CD4-positive, alpha-beta memory T cell (primary cell): Measurements from ENCODE around the gene DYTN. TPM values are rescaled to one million over a fixed set of nuclear protein-coding genes. Genes with fewer than 3 reads are reported as not detected.

Experiments used
- CTCF ChIA-PET: fragments of 350-600 bp; sonication (Branson Sonifier 250); formaldehyde crosslinking; loops from one replicate; lab custom pipeline; 2021; ENCODE audit warnings: inconsistent platforms; ENCODE audit not compliant: partially characterized antibody; lab: Charles Lee
- POLR2A ChIA-PET: fragments of 350-600 bp; sonication (Branson Sonifier 250); formaldehyde crosslinking; loops from one replicate; lab custom pipeline; 2021; ENCODE audit not compliant: partially characterized antibody; lab: Charles Lee
- DNase-seq, 5 donors: peaks; one replicate each; pipeline versions ENCODE4 v3.0.0 to v3.0.0-alpha.2; 2020 to 2022; ENCODE audit warnings: mixed read lengths in 1 of 5
- H3K27ac ChIP-seq: one replicate; pipeline ENCODE4 v1.7.0; 2013; ENCODE audit warnings: low read depth, low read length
- H3K27me3 ChIP-seq: 2 replicates; pipeline ENCODE4 v1.7.0; 2013; ENCODE audit warnings: mild to moderate bottlenecking, low read length, moderate library complexity; ENCODE audit not compliant: insufficient read depth
- H3K36me3 ChIP-seq: 2 replicates; pipeline ENCODE4 v1.7.0; 2013; ENCODE audit warnings: mild to moderate bottlenecking, low read length, moderate library complexity; ENCODE audit not compliant: insufficient read depth
- H3K4me1 ChIP-seq: 2 replicates; pipeline ENCODE4 v1.7.0; 2013; ENCODE audit warnings: mild to moderate bottlenecking, low read length, moderate library complexity; ENCODE audit not compliant: insufficient read depth
- H3K4me3 ChIP-seq, 2 donors: one replicate each; pipeline ENCODE4 v1.7.0; 2013; ENCODE audit warnings: low read length in 2 of 2, mild to moderate bottlenecking in 1 of 2
- H3K9me3 ChIP-seq, 2 donors: one replicate each; pipeline ENCODE4 v1.7.0; 2013; ENCODE audit warnings: low read length in 2 of 2, control low read depth in 1 of 2; ENCODE audit not compliant: control insufficient read depth in 1 of 2
- H3K27ac Mint-ChIP-seq, 7 donors: one replicate each; pipeline ENCODE4 v1.8.0; 2020 to 2021; ENCODE audit warnings: mixed read lengths in 7 of 7, mild to moderate bottlenecking in 6 of 7, inconsistent platforms in 3 of 7, moderate library complexity in 3 of 7
- H3K27me3 Mint-ChIP-seq, 2 donors: one replicate each; pipeline ENCODE4 v1.8.0; 2020 to 2021; ENCODE audit warnings: mixed read lengths in 2 of 2
- H3K36me3 Mint-ChIP-seq, 2 donors: one replicate each; pipeline ENCODE4 v1.8.0; 2020 to 2021; ENCODE audit warnings: mixed read lengths in 2 of 2, inconsistent platforms in 1 of 2, mild to moderate bottlenecking in 1 of 2
- H3K4me1 Mint-ChIP-seq, 4 donors: one replicate each; pipeline ENCODE4 v1.8.0; 2020 to 2021; ENCODE audit warnings: mixed read lengths in 4 of 4, mild to moderate bottlenecking in 1 of 4
- H3K4me3 Mint-ChIP-seq, 8 donors: one replicate each; pipeline ENCODE4 v1.8.0; 2020 to 2021; ENCODE audit warnings: mixed read lengths in 8 of 8, mild to moderate bottlenecking in 7 of 8, moderate library complexity in 6 of 8, inconsistent platforms in 3 of 8
- H3K9me3 Mint-ChIP-seq, 8 donors: one replicate each; pipeline ENCODE4 v1.8.0; 2020 to 2021; ENCODE audit warnings: mixed read lengths in 8 of 8, mild to moderate bottlenecking in 5 of 8, inconsistent platforms in 3 of 8, moderate library complexity in 1 of 8
- intact Hi-C: fragments of 100-400 bp; cut with micrococcal nuclease; formaldehyde crosslinking; loops from one replicate; pipeline ENCODE4 v1.15.1; 2023
- polyA plus RNA-seq, 2 donors: library from polyadenylated mRNA; unstranded; fragments of 300-500 nt; fragmentation: Illumina TruSeq; gene quantifications; one replicate each; pipeline ENCODE4 v1.2.3, GENCODE V29; 2021
- total RNA-seq, 2 experiments: library from RNA; stranded (reverse); gene quantifications; one replicate each; pipeline ENCODE4 v1.2.3, GENCODE V29; 2021

Gene DYTN
- total and polyA plus RNA-seq, 4 experiments from 2014 or later, result not detected

DNA sequence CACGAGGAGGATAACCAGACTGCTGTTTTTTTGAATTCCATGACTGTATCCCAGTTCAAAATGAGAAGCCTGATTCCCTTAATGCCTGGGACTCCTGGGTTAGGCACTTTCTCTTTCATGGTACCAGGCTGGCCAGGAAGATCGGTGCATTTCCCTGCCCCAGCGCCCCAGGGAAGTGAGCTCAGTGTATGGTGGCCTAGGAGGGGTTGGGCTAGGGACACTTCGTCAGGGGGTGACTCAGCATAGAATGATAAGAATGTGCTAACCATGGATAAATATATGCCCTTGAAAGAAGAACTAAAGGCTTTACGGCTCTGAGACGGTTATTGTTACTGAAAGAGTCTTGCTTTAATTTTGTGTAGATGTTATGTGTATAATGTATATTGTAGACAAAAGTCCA lies 103.4 kb downstream of the DYTN start:
- Mint-ChIP-seq H3K27ac (no peak overlapping the region), H3K27me3 (peaks cover 2% of the 10 kb centered on the region in 2 donors), H3K4me3 (no peak overlapping the region), H3K9me3 (no peaks in the 10 kb centered on the region), H3K36me3 (peaks cover 0 to 3% of the 10 kb centered on the region in 2 donors), H3K4me1 (peaks cover 0 to 3% (median 2%) of the 10 kb centered on the region in 4 donors)
- no peak overlapping the region for H3K27ac ChIP-seq
- no peaks in the 10 kb centered on the region for H3K36me3 ChIP-seq
- POLR2A ChIA-PET, result no interaction called here
- DNase-seq, result no peak
- CTCF ChIA-PET, result interaction anchor here (1.6 kb wide), 1 partner anchor 10 kb away, joined by 5 read pairs; no protein-coding TSS in a partner anchor
- no peaks in the 10 kb centered on the region for H3K4me1 ChIP-seq
- intact Hi-C loops, result no loop called here
- H3K9me3 ChIP-seq, result no peaks in the 10 kb centered on the region
- no peaks in the 10 kb centered on the region for H3K27me3 ChIP-seq
- no peak overlapping the region for H3K4me3 ChIP-seq

- CTCF ChIA-PET, result no interaction called here
- H3K9me3 Mint-ChIP-seq, result no peaks in the 10 kb centered on the region
- no peak overlapping the region for H3K4me3 Mint-ChIP-seq
- Histone ChIP-seq H3K27me3 (no peaks in the 10 kb centered on the region), H3K4me3 (no peak overlapping the region), H3K9me3 (no peaks in the 10 kb centered on the region), H3K36me3 (no peaks in the 10 kb centered on the region), H3K4me1 (no peaks in the 10 kb centered on the region), H3K27ac (no peak overlapping the region)
- intact Hi-C loops, result no loop called here
- H3K27ac Mint-ChIP-seq, result no peak overlapping the region
- peaks cover 0 to 3% of the 10 kb centered on the region in 2 donors for H3K36me3 Mint-ChIP-seq
- no peak for DNase-seq
- H3K27me3 Mint-ChIP-seq, result peaks cover 0 to 2% of the 10 kb centered on the region in 2 donors
- POLR2A ChIA-PET, result no interaction called here
- peaks cover 0 to 8% (median 4%) of the 10 kb centered on the region in 4 donors for H3K4me1 Mint-ChIP-seq
These were observed 106.5 kb downstream of the DYTN start for GRCh38 chr2:206611736-206612135.

DNA sequence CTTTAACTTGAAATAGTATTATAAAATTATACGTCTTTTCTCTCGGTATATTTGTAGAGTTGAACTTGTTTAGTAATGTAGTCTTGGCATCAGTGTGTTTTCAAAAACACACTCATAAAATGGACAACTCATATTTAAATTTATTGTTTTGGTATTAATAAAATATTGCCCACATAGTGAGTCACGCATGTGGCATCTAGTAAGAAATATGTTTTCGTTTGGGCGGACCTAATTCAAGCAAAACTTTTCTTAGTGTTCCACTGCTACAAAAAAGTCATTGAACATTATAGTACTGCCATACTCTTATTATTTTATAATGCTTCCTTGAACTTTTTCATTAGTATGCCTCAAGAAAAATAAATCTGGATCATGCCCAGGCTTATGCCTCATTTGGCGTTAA lies 107.0 kb downstream of the DYTN start:
- H3K4me1 Mint-ChIP-seq, result peaks cover 0 to 8% (median 4%) of the 10 kb centered on the region in 4 donors
- peaks cover 0 to 3% of the 10 kb centered on the region in 2 donors for H3K36me3 Mint-ChIP-seq
- no peaks in the 10 kb centered on the region for H3K36me3 ChIP-seq
- peaks cover 0 to 2% of the 10 kb centered on the region in 2 donors for H3K27me3 Mint-ChIP-seq
- CTCF ChIA-PET, result no interaction called here
- no peak overlapping the region for H3K4me3 Mint-ChIP-seq
- no peak for DNase-seq
- H3K27ac Mint-ChIP-seq, result no peak overlapping the region
- intact Hi-C loops, result no loop called here
- H3K4me1 ChIP-seq, result no peaks in the 10 kb centered on the region
- no peaks in the 10 kb centered on the region for H3K9me3 Mint-ChIP-seq
- H3K9me3 ChIP-seq, result no peaks in the 10 kb centered on the region
- POLR2A ChIA-PET, result no interaction called here
- H3K27ac ChIP-seq, result no peak overlapping the region
- H3K4me3 ChIP-seq, result no peak overlapping the region
- no peaks in the 10 kb centered on the region for H3K27me3 ChIP-seq

GRCh38 chr2:206610451-206610850 lies 107.7 kb downstream of the DYTN start:
- peaks cover 0 to 3% of the 10 kb centered on the region in 2 donors for H3K36me3 Mint-ChIP-seq

GRCh38 chr2:206603243-206603642 lies 115.0 kb downstream of the DYTN start:
- intact Hi-C loops, result no loop called here
- no peak overlapping the region for H3K4me3 ChIP-seq
- DNase-seq, result no peak
- Mint-ChIP-seq H3K4me1 (peaks cover 5 to 6% (median 5%) of the 10 kb centered on the region in 4 donors), H3K9me3 (no peaks in the 10 kb centered on the region), H3K4me3 (no peak overlapping the region), H3K36me3 (no peaks in the 10 kb centered on the region), H3K27ac (no peak overlapping the region), H3K27me3 (peaks cover 0 to 3% of the 10 kb centered on the region in 2 donors)
- no peak overlapping the region for H3K27ac ChIP-seq
- POLR2A ChIA-PET, result no interaction called here
- no peaks in the 10 kb centered on the region for H3K36me3 ChIP-seq
- H3K27me3 ChIP-seq, result no peaks in the 10 kb centered on the region
- H3K4me1 ChIP-seq, result no peaks in the 10 kb centered on the region
- no peaks in the 10 kb centered on the region for H3K9me3 ChIP-seq
- CTCF ChIA-PET, result no interaction called here

More at GRCh38 chr2:206610451-206610850, 107.7 kb downstream of the DYTN start:
- ChIA-PET POLR2A (no interaction called here), CTCF (no interaction called here)
- no peaks in the 10 kb centered on the region for H3K4me1 ChIP-seq
- H3K27me3 ChIP-seq, result no peaks in the 10 kb centered on the region
- H3K4me3 ChIP-seq, result no peak overlapping the region
- Mint-ChIP-seq H3K27ac (no peak overlapping the region), H3K27me3 (peaks cover 0 to 2% of the 10 kb centered on the region in 2 donors), H3K4me1 (peaks cover 0 to 8% (median 4%) of the 10 kb centered on the region in 4 donors), H3K9me3 (no peaks in the 10 kb centered on the region), H3K4me3 (no peak overlapping the region)
- H3K36me3 ChIP-seq, result no peaks in the 10 kb centered on the region
- H3K9me3 ChIP-seq, result no peaks in the 10 kb centered on the region
- intact Hi-C loops, result no loop called here
- no peak overlapping the region for H3K27ac ChIP-seq
- DNase-seq, result no peak

Other genes with a start within 250 kb of the DYTN start
- not detected for gene FAM237A, start 75.9 kb downstream of the DYTN start, total RNA-seq
- gene FAM237A, start 75.9 kb downstream of the DYTN start, polyA plus RNA-seq, result not detected
- under 1 TPM in 1 of 2 experiments, not detected in 1; 0.17 TPM for gene MDH1B, start 46.9 kb upstream of the DYTN start, total RNA-seq
- under 1 TPM in 1 of 2 donors, not detected in 1; 0.44 TPM for gene MDH1B, start 46.9 kb upstream of the DYTN start, polyA plus RNA-seq
- gene FASTKD2, start 47.2 kb upstream of the DYTN start, total RNA-seq, result 10 to 100 TPM; 23.0 to 23.4 TPM
- gene FASTKD2, start 47.2 kb upstream of the DYTN start, polyA plus RNA-seq, result 10 to 100 TPM; 23.6 to 26.2 TPM
- gene CPO, start 221.1 kb upstream of the DYTN start, total RNA-seq, result not detected
- gene CPO, start 221.1 kb upstream of the DYTN start, polyA plus RNA-seq, result not detected